NB4 (cell line): Measurements from ENCODE around the gene ARHGEF10L.

Experiments used
- DNase-seq: peaks from one replicate; pipeline ENCODE4 v3.0.0; 2010; ENCODE audit warnings: low read depth
- H3K4me3 ChIP-seq: one replicate; pipeline ENCODE4 v1.5.1; 2011; ENCODE audit warnings: mild to moderate bottlenecking, low read depth, low read length, moderate library complexity
- CTCF ChIP-seq: IDR thresholded peaks from one replicate; pipeline ENCODE4 v1.5.1; 2012; ENCODE audit warnings: low read depth, low read length
- MYC ChIP-seq: IDR thresholded peaks from 2 replicates; pipeline ENCODE4 v1.6.1; 2011; ENCODE audit warnings: low read depth, low read length
- POLR2A ChIP-seq: IDR thresholded peaks from 2 replicates; pipeline ENCODE4 v1.6.1; 2011; ENCODE audit warnings: mild to moderate bottlenecking; ENCODE audit not compliant: insufficient read length; ENCODE audit errors: extremely low read depth
- TF ChIP-seq, protein P1 (sequence below): IDR thresholded peaks from 2 replicates; pipeline ENCODE4 v1.6.1; 2011; ENCODE audit warnings: low read depth, low read length

Gene ARHGEF10L

DNA sequence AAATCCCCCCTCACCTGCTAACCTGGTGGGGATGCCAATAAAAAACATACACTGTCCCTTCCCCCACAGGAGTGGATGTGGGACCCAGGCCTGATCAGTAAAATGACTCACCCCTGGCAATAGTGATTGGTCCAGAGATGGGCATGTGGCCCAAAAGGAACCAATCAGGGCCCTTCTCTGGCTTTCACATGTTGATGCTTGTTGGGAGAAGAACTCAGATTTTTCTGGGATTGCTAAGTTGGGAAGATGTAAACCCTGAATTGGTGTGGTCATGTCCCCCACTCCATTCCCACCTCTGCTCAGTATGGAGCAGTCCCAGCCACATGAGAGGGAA lies 172.0 kb downstream of the ARHGEF10L start:
- no peak for DNase-seq
- no peak overlapping the region for H3K4me3 ChIP-seq
- TF ChIP-seq POLR2A = no peak
- no peak for TF ChIP-seq MYC
- no peak for TF ChIP-seq CTCF
- TF ChIP-seq, protein P1, sequence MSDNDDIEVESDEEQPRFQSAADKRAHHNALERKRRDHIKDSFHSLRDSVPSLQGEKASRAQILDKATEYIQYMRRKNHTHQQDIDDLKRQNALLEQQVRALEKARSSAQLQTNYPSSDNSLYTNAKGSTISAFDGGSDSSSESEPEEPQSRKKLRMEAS = no peak

DNA sequence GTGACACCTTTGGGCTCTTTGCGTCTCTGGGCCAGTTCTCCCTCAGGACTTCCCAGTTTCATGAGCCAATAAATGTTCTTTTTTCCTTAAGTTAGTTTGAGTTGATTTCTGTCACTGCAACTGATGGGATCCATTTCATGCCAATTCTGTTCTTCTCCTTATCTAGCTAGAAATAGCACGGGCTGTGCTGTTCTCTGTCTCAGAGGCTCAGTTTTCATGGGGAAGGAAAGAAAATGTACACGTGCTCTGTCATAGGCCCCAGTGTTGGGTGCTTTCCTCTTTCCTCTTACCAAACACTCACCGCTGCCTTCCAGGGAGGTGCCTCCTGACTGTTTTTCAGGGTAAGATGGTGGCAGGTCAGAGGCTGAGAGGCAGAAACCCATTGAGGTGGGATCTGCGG lies 172.4 kb downstream of the ARHGEF10L start:
- TF ChIP-seq CTCF (no peak), MYC (no peak), POLR2A (no peak)
- TF ChIP-seq, protein P1 = no peak
- no peak for DNase-seq

GRCh38 chr1:17713993-17714392 lies 174.5 kb downstream of the ARHGEF10L start:
- TF ChIP-seq, protein P1 = no peak
- no peak for TF ChIP-seq CTCF
- no peak for TF ChIP-seq MYC
- no peak for TF ChIP-seq POLR2A
- no peak for DNase-seq
- H3K4me3 ChIP-seq = no peak overlapping the region

More for the DNA sequence above, 172.4 kb downstream of the ARHGEF10L start:
- no peak overlapping the region for H3K4me3 ChIP-seq

- TF ChIP-seq MYC (no peak), CTCF (no peak), POLR2A (no peak)
- TF ChIP-seq, protein P1 = no peak
- H3K4me3 ChIP-seq = no peak overlapping the region
These were observed 178.4 kb downstream of the ARHGEF10L start for GRCh38 chr1:17717594-17718535.

DNA sequence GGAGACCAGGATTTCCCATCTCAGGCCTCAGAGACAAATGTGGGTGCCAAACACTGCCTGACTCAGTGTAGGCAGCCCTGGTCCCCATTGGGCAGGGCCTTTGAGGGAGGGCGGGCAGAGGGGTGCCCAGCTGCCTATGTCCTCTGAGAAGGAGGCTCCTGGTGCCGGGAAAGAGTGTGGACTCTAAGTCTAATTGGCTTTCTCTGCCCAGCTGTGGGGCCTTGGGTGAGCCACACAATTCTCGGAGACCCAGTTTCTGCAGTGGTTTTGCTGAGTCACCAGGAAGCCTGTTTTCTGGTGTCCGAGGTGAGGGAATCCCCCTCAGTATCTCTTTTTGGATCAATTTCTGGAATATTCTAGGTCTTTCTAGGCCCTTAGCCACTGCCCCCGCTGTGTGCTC lies 180.4 kb downstream of the ARHGEF10L start:
- no peak for TF ChIP-seq CTCF
- TF ChIP-seq MYC = no peak
- TF ChIP-seq, protein P1 = no peak
- TF ChIP-seq POLR2A = no peak
- DNase-seq = no peak
- H3K4me3 ChIP-seq = no peak overlapping the region

More at GRCh38 chr1:17717594-17718535, 178.4 kb downstream of the ARHGEF10L start:
- no peak for DNase-seq
